Stimulated activated CD4-positive, alpha-beta T cell treated with anti-CD3 and anti-CD28 coated beads, Interleukin-2, amount 100 ng/mL, for 48 hours (primary cell): ENCODE data around the gene TCFL5.

Source experiments
- DNase-seq, 2 donors: peaks; one replicate each; pipeline ENCODE4 v3.0.0-alpha.2; 2020

TCFL5 gene

GRCh38 chr20:62895539-62895938 is 33.9 kb upstream of the TCFL5 start:
- DNase-seq, result no peak

- DNase-seq, result no peak
These were observed 32.6 kb upstream of the TCFL5 start for GRCh38 chr20:62894261-62894660.

- DNase-seq, result no peak
These were observed 32.1 kb upstream of the TCFL5 start for GRCh38 chr20:62893700-62894099.

DNA sequence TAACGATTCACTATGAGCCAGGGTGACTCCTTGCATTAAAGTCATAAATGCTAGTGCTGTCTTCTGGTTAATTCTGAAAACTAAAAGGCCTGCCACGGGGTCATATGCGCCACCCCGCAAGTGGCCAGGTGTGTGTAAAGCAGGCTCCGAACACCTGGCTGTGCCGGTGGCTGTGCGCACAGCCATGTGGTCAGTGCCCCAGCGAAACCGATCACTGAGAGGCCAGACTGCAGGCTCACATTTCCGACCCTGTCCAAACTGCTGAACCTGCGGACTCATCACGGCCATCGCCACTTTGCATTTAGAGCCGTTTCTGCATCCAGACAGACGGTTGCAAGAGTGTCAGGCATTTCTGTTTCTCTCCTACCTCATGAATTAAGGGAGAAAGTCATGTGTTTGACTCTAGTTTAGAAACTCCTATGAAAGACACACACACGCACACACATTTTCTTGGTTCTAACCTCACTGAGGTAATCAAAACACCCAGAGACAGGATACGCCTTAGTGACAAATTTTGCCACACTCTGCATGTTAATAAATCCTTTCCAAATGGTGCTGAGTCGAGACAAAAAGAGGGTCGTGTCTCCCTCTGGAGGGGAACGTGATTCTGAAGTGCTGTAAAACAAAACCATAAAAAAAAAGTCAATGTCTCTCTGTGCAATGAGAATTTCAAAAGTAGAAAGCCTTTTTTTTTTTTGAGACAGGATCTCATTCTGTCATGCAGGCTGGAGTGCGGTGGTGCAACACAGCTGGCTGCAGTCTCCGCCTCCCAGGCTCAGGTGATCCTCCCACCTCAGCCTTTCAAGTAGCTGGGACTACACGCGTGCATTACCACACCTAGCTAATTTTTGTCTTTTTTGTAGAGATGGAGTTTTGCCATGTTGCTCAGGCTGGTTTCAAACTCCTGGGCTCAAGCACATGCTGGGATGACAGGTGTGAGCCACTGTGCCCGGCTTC is 31.0 kb upstream of the TCFL5 start:
- DNase-seq, result no peak

- no peak for DNase-seq
These were observed 29.5 kb upstream of the TCFL5 start for GRCh38 chr20:62891111-62891510.

DNA sequence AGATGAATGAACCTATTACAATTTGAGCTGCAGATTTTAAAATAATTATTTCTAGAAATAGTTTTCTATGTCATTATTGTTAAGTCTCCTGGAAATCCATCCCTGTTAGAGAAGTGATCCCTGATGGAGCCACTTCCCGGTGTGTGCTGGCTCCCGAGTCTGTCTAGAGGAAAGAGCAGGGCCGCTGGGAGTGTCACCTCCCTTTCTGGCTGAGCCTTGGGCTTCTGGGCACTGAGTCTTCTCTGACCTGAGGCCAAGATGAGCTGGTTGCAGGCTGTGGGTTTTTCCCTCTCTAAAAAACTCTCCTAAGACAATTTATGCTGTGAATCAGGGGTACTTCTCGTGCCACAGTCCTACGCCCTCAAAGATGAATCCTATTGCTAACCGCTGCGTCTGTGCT is 28.8 kb upstream of the TCFL5 start:
- DNase-seq, result no peak

DNA sequence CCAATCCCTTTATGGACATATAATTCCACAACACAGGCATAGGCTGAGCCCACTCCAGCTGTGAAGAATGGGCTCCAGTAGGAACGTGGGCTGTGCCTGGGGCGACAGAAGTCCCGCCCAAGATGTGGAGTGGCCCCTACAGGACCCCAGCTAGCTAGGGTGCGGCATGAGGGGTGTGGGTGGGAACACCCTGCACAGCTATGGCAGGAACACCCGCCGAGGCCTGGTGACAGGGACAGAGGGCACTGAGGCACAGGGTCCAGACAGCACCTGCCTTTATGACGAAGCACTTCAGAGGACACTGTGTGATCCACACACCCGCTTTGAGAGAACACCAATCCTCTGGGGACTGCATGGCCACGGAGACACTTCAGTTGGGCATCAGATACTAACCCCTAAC is 28.2 kb upstream of the TCFL5 start:
- DNase-seq, result no peak

- DNase-seq, result no peak
These were observed 27.8 kb upstream of the TCFL5 start for GRCh38 chr20:62889411-62889810.

DNA sequence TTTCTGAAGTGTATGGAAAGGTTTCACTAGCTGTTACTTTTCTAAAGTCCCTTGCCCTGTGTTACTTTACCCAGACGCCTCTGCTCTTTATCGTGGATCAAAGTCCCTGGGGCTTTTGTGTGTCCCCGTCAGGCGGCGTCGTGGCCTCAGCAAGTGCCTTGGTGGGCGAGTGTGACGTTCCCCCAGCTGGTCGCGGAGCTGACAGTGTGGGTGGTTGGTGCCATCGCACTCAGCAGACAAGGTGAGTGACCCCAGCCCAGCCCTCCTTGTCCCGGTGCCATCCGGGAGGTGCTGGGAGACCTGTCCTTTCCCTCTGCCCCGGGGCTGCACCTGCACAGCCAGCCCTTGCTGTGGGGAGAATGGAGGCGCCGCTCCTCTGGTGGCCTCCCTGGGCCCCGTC is 27.3 kb upstream of the TCFL5 start:
- no peak for DNase-seq

DNA sequence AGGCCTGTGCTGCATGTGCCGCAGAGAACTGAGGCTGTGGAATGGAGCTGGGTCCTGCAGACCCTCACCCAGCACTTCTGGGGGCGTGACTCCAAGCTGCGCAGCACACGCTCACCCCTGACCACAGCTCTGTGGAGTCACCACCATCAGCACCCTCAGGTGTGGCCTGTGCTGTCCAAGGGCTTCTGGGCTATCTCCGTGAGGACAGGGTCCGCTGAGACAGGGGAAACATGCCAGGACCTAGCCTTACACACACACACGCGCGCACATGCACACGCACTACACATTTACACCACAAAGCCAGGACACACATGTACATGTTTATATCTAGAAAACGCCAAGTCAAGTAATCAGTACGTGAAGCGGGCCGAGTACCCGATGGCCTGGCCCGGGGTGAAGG is 26.8 kb upstream of the TCFL5 start:
- DNase-seq, result no peak

GRCh38 chr20:62887860-62888239 is 26.2 kb upstream of the TCFL5 start:
- no peak for DNase-seq

- DNase-seq, result no peak
These were observed 25.7 kb upstream of the TCFL5 start for GRCh38 chr20:62887152-62887859.

DNA sequence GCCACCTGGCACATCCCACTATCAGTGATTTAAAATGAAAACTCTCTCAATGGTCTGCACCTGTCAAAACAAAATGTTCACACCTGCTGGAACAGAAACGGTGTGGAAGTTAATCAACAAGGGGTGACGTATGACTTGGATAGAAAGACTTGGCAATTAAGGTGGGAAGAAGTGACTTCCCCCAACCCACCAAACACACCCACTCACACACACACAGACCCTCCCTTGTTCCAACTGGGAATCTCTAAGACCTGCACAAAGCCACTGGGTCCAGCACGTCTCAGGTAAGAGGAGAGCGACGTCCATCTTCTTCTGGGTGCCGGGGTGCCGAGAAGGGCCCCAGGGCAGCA is 25.1 kb upstream of the TCFL5 start:
- DNase-seq, result no peak

- no peak for DNase-seq
These were observed 24.5 kb upstream of the TCFL5 start for GRCh38 chr20:62885896-62886708.

GRCh38 chr20:62885046-62885895 is 23.6 kb upstream of the TCFL5 start:
- no peak for DNase-seq

- no peak for DNase-seq
These were observed 22.9 kb upstream of the TCFL5 start for GRCh38 chr20:62884556-62884955.

GRCh38 chr20:62882426-62882825 is 20.8 kb upstream of the TCFL5 start:
- no peak for DNase-seq

- no peak for DNase-seq
These were observed 20.2 kb upstream of the TCFL5 start for GRCh38 chr20:62881662-62882395.

DNA sequence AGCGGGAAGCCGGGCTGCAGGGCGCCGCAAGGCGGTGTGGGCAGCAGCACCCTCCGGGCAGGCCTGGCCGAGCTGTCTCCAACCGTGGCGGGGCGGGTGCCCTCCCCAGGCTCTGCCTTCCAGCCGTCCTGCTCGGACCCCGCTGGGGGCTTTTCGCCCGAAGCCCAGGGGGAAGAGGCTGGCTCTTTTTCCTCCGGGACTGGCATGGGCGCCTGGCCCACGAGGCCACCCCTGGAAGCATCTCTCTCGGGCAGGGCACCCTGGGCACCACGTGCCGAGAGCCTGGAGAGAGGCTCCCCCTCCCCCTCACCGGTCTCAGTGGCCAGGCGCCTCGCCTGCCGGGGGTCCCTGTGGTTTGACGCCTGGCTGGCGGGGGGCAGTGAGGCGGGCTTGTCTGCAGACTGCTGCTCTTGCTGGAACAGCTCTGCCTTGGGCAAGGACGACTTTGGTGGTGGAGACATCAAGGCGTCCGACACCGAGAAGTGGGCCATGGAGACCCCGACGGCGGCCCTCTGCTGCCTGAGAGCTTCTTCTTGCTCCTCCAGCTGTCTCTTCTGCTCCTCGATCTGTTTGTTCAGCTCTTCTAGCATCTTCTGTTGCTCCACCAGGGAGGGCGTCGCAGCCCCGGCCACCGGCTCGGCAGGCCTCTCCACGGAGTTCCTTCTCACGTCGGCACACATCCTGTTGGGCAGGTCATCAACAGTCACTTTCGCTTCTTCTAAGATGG is 19.5 kb upstream of the TCFL5 start:
- DNase-seq, result no peak

DNA sequence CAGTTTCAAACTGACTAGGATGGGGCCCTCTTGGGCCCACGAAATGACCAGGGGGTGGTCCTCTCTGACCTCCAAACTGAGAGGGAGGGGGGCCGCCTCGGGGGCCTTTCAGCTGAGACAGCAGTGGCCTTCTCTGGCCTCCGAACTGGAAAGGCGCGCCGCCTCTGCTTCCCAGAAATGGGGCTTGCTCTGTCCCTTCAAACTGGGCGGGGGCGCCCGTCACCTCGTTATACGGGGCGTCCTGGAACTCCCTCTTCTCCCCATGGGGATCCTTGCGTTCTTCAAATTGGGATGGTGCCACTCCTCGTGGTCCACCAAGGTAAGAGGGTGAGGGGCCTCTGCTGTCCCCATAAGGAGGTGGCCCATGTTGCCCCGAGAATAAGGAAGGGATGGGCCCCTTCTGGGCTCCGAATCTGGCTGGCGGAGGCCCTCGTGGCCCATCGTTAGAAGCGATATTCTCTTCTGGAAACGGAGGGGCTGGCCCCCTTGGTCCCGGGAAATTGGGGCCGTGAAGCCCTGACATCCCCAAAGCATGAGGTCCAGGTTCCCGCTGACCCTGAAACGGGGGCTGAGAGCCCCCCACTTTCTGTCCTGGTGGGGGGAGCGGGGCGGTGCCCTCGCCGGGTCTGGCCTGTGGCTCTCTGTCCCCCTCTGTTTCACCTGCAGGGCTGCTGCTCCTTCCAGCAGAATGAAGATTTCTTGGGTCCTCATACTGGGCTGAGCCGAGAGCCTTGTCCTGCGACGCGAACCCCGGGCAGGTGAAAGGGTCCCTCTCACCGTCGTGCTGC is 18.7 kb upstream of the TCFL5 start:
- no peak for DNase-seq
